Breast epithelium (tissue), 3 donors: Measurements from ENCODE around the gene ZMYND11.

Experiments used
- CTCF ChIP-seq, 3 donors: fragments of 450-650 bp; IDR thresholded peaks; one replicate each; pipeline ENCODE4 v1.5.1; 2016 to 2017; ENCODE audit warnings: antibody characterized with exemption in 3 of 3, mild to moderate bottlenecking in 3 of 3, moderate library complexity in 3 of 3
- POLR2A ChIP-seq: fragments of 450-650 bp; IDR thresholded peaks from one replicate; pipeline ENCODE4 v1.6.1; 2016; ENCODE audit warnings: antibody characterized with exemption, mild to moderate bottlenecking, moderate library complexity
- POLR2AphosphoS5 ChIP-seq, 3 donors: sonication (generic); formaldehyde crosslinking; IDR thresholded peaks; one replicate each; pipeline ENCODE4 v1.6.1; 2017; ENCODE audit warnings: antibody characterized with exemption in 3 of 3

- no peak for TF ChIP-seq CTCF (IDR thresholded peaks at IDR 0.05)
- no peak for TF ChIP-seq POLR2AphosphoS5 (IDR thresholded peaks at IDR 0.05)
- no peak for TF ChIP-seq POLR2A
Measured at GRCh38 chr10:266974-267425, 131.7 kb downstream of the ZMYND11 start.
